Neural progenitor cell (in vitro differentiated cells): ENCODE measurements around the gene LUZP1. TPM values are rescaled to one million over a fixed set of nuclear protein-coding genes. Genes with fewer than 3 reads are reported as not detected.
A peak's percentile ranks its signal among the peaks of the same experiment; 100 is the strongest.

ENCODE experiments used
- DNase-seq: peaks from one replicate; pipeline ENCODE4 v3.0.0-alpha.2; 2016; ENCODE audit warnings: low spot score
- H2AFZ ChIP-seq: fragments of 200-600 bp; sonication (generic); replicated peaks from 2 replicates; pipeline ENCODE4 v1.6.1; 2016; ENCODE audit warnings: antibody characterized with exemption
- H3F3A ChIP-seq: fragments of 200-600 bp; sonication (generic); 2 replicates; pipeline ENCODE4 v1.6.1; 2016; ENCODE audit warnings: antibody characterized with exemption, low read depth
- H3K27ac ChIP-seq: fragments of 200-600 bp; sonication (generic); 2 replicates; pipeline ENCODE4 v1.5.1; 2016; ENCODE audit warnings: mild to moderate bottlenecking
- H3K27me3 ChIP-seq: fragments of 200-600 bp; sonication (generic); 2 replicates; pipeline ENCODE4 v1.6.1; 2016; ENCODE audit warnings: mild to moderate bottlenecking, moderate library complexity
- H3K36me3 ChIP-seq: fragments of 200-600 bp; sonication (generic); 2 replicates; pipeline ENCODE4 v1.5.1; 2016
- H3K4me1 ChIP-seq: fragments of 200-600 bp; sonication (generic); 2 replicates; pipeline ENCODE4 v1.6.1; 2016; ENCODE audit warnings: mixed run types
- H3K4me2 ChIP-seq: fragments of 200-600 bp; sonication (generic); 2 replicates; pipeline ENCODE4 v1.6.1; 2016
- H3K4me3 ChIP-seq: fragments of 200-600 bp; sonication (generic); 2 replicates; pipeline ENCODE4 v1.5.1; 2016
- H3K79me2 ChIP-seq: fragments of 200-600 bp; sonication (generic); 2 replicates; pipeline ENCODE4 v1.6.1; 2016; ENCODE audit warnings: low read depth
- H3K9ac ChIP-seq: fragments of 200-600 bp; sonication (generic); 2 replicates; pipeline ENCODE4 v1.6.1; 2016
- H3K9me3 ChIP-seq: fragments of 200-600 bp; sonication (generic); 2 replicates; pipeline ENCODE4 v1.5.1; 2016; ENCODE audit warnings: low read depth
- H4K20me1 ChIP-seq: fragments of 200-600 bp; sonication (generic); 2 replicates; pipeline ENCODE4 v1.6.1; 2016; ENCODE audit warnings: low read depth
- H3K27ac Mint-ChIP-seq: 3 replicates; pipeline ENCODE4 v1.8.0; 2021; ENCODE audit warnings: mixed read lengths
- H3K27me3 Mint-ChIP-seq: 2 replicates; pipeline ENCODE4 v1.8.0; 2022; ENCODE audit warnings: low read depth, mild to moderate bottlenecking, inconsistent platforms, moderate library complexity, mixed read lengths; ENCODE audit not compliant: insufficient read depth
- H3K36me3 Mint-ChIP-seq: 3 replicates; pipeline ENCODE4 v1.8.0; 2021; ENCODE audit warnings: mixed read lengths
- H3K4me1 Mint-ChIP-seq: 3 replicates; pipeline ENCODE4 v1.8.0; 2021; ENCODE audit warnings: mixed read lengths
- H3K4me3 Mint-ChIP-seq: 3 replicates; pipeline ENCODE4 v1.8.0; 2021; ENCODE audit warnings: mild to moderate bottlenecking, moderate library complexity, mixed read lengths
- H3K9me3 Mint-ChIP-seq: 3 replicates; pipeline ENCODE4 v1.8.0; 2020; ENCODE audit warnings: mixed read lengths
- CTCF ChIP-seq: fragments of 200-600 bp; sonication (generic); IDR thresholded peaks from 2 replicates; pipeline ENCODE4 v1.5.1; 2017; ENCODE audit warnings: antibody characterized with exemption, mild to moderate bottlenecking
- EZH2 ChIP-seq: fragments of 200-600 bp; sonication (generic); IDR thresholded peaks from 2 replicates; pipeline ENCODE4 v1.6.1; 2017; ENCODE audit warnings: antibody characterized with exemption, mild to moderate bottlenecking, moderate library complexity
- EZH2phosphoT487 ChIP-seq: fragments of 200-600 bp; sonication (generic); IDR thresholded peaks from 2 replicates; pipeline ENCODE4 v1.6.1; 2017; ENCODE audit warnings: antibody characterized with exemption
- total RNA-seq: library from RNA; depleted of rRNA; stranded (reverse); fragments of >200 nt; gene quantifications from 2 replicates; pipeline ENCODE4 v1.2.3, GENCODE V29; 2015; ENCODE audit warnings: low replicate concordance

The LUZP1 gene
- total RNA-seq, 1 donor from 2014 or later: 39.1 TPM

- Histone ChIP-seq H3K36me3 (peaks cover 9% of the 10 kb centered on the region), H3F3A (peaks cover 70% of the 10 kb centered on the region), H3K27ac (peak overlapping the region; percentile 56), H2AFZ (no peak overlapping the region), H3K4me2 (no peak overlapping the region), H3K9me3 (no peaks in the 10 kb centered on the region), H3K79me2 (no peaks in the 10 kb centered on the region), H3K9ac (no peak overlapping the region), H3K4me1 (no peaks in the 10 kb centered on the region), H3K4me3 (no peak overlapping the region), H4K20me1 (peaks cover 51% of the 10 kb centered on the region), H3K27me3 (no peaks in the 10 kb centered on the region)
- H3K27me3 Mint-ChIP-seq: peaks cover 6% of the 10 kb centered on the region
- H3K27ac Mint-ChIP-seq: no peak overlapping the region
- H3K4me3 Mint-ChIP-seq: no peak overlapping the region
- TF ChIP-seq EZH2: no peak
- TF ChIP-seq EZH2phosphoT487: no peak
- no peak for TF ChIP-seq CTCF
- H3K4me1 Mint-ChIP-seq: no peaks in the 10 kb centered on the region
- H3K36me3 Mint-ChIP-seq: peaks cover 44% of the 10 kb centered on the region
- no peaks in the 10 kb centered on the region for H3K9me3 Mint-ChIP-seq
- DNase-seq: no peak
These were observed 84.8 kb downstream of the LUZP1 start for GRCh38 chr1:23083714-23084480.

GRCh38 chr1:23081376-23081775, 87.3 kb downstream of the LUZP1 start:
- Histone ChIP-seq H3K27ac (peak overlapping the region; percentile 60), H3K4me2 (no peak overlapping the region), H3K4me1 (no peaks in the 10 kb centered on the region), H3K9ac (no peak overlapping the region), H3K4me3 (no peak overlapping the region), H3K9me3 (no peaks in the 10 kb centered on the region), H2AFZ (no peak overlapping the region), H3K36me3 (peaks cover 9% of the 10 kb centered on the region), H3K79me2 (no peaks in the 10 kb centered on the region), H3K27me3 (no peaks in the 10 kb centered on the region), H4K20me1 (peaks cover 58% of the 10 kb centered on the region), H3F3A (peaks cover 90% of the 10 kb centered on the region)
- H3K27ac Mint-ChIP-seq: peak overlapping the region; percentile 44
- no peaks in the 10 kb centered on the region for H3K4me1 Mint-ChIP-seq
- H3K4me3 Mint-ChIP-seq: no peak overlapping the region
- H3K27me3 Mint-ChIP-seq: peaks cover 7% of the 10 kb centered on the region
- H3K9me3 Mint-ChIP-seq: no peaks in the 10 kb centered on the region
- peaks cover 46% of the 10 kb centered on the region for H3K36me3 Mint-ChIP-seq
- peak; percentile 27 for DNase-seq
- TF ChIP-seq EZH2phosphoT487 (no peak), CTCF (peak; percentile 43)

GRCh38 chr1:23080885-23081284, 87.8 kb downstream of the LUZP1 start:
- peaks cover 60% of the 10 kb centered on the region for H4K20me1 ChIP-seq
- Mint-ChIP-seq H3K27me3 (peaks cover 7% of the 10 kb centered on the region), H3K4me3 (no peak overlapping the region), H3K9me3 (no peaks in the 10 kb centered on the region), H3K4me1 (no peaks in the 10 kb centered on the region), H3K27ac (no peak overlapping the region), H3K36me3 (peaks cover 44% of the 10 kb centered on the region)
- peaks cover 12% of the 10 kb centered on the region for H3K36me3 ChIP-seq
- H3K4me3 ChIP-seq: no peak overlapping the region
- H2AFZ ChIP-seq: no peak overlapping the region
- H3K4me1 ChIP-seq: no peaks in the 10 kb centered on the region
- H3K79me2 ChIP-seq: no peaks in the 10 kb centered on the region
- TF ChIP-seq EZH2 (no peak), EZH2phosphoT487 (no peak), CTCF (no peak)
- H3K27ac ChIP-seq: no peak overlapping the region
- H3K9ac ChIP-seq: no peak overlapping the region
- DNase-seq: no peak
- H3K27me3 ChIP-seq: no peaks in the 10 kb centered on the region
- no peak overlapping the region for H3K4me2 ChIP-seq
- H3K9me3 ChIP-seq: no peaks in the 10 kb centered on the region
- H3F3A ChIP-seq: peaks cover 89% of the 10 kb centered on the region
